ENCODE results near the gene MTHFD1L. TPM values are rescaled to one million over a fixed set of nuclear protein-coding genes. Genes with fewer than 3 reads are reported as not detected.

MTHFD1L gene
- total RNA-seq, 2 donors from 2014 or later: 3.1 to 18.7 TPM

GRCh38 chr6:151101816-151102694 lies 236.6 kb downstream of the MTHFD1L start:
- intact Hi-C loops (cut with DNase I): no loop called here
- WGBS: 64% methylated on average over 10 of the region's 10 CpGs
- Histone ChIP-seq H3K27ac (no peak overlapping the region), H3K4me1 (replicated peaks) (no peaks in the 10 kb centered on the region), H3K36me3 (no peaks in the 10 kb centered on the region), H3K27me3 (replicated peaks; ENCODE audit: insufficient read depth) (no peaks in the 10 kb centered on the region), H3K9me3 (no peaks in the 10 kb centered on the region), H3K4me3 (no peak overlapping the region)
- TF ChIP-seq POLR2A (IDR thresholded peaks at IDR 0.05) (no peak), POLR2AphosphoS5 (IDR thresholded peaks at IDR 0.05) (no peak), CTCF (IDR thresholded peaks at IDR 0.05) (no peak)
- no peak for DNase-seq (ENCODE audit: low spot score)

GRCh38 chr6:151103266-151103665 lies 237.8 kb downstream of the MTHFD1L start:
- Histone ChIP-seq H3K4me1 (replicated peaks) (no peaks in the 10 kb centered on the region), H3K4me3 (no peak overlapping the region), H3K27ac (no peak overlapping the region), H3K9me3 (no peaks in the 10 kb centered on the region), H3K36me3 (no peaks in the 10 kb centered on the region), H3K27me3 (replicated peaks; ENCODE audit: insufficient read depth) (no peaks in the 10 kb centered on the region)
- TF ChIP-seq POLR2AphosphoS5 (IDR thresholded peaks at IDR 0.05): no peak
- TF ChIP-seq POLR2A (IDR thresholded peaks at IDR 0.05): no peak
- TF ChIP-seq CTCF (IDR thresholded peaks at IDR 0.05): no peak
- DNase-seq (ENCODE audit: low spot score): no peak
- intact Hi-C loops (cut with DNase I): no loop called here
- WGBS: 92% methylated on average over 4 of the region's 4 CpGs

GRCh38 chr6:151107897-151108427 lies 242.5 kb downstream of the MTHFD1L start:
- no peaks in the 10 kb centered on the region for H3K4me1 ChIP-seq (replicated peaks)
- H3K27ac ChIP-seq: no peak overlapping the region
- no peak overlapping the region for H3K4me3 ChIP-seq
- 55% methylated on average over 4 of the region's 4 CpGs for WGBS
- DNase-seq (ENCODE audit: low spot score): no peak
- no peaks in the 10 kb centered on the region for H3K36me3 ChIP-seq
- intact Hi-C loops (cut with DNase I): no loop called here
- no peaks in the 10 kb centered on the region for H3K9me3 ChIP-seq
- H3K27me3 ChIP-seq (replicated peaks; ENCODE audit: insufficient read depth): no peaks in the 10 kb centered on the region
- TF ChIP-seq CTCF (IDR thresholded peaks at IDR 0.05) (no peak), POLR2A (IDR thresholded peaks at IDR 0.05) (no peak), POLR2AphosphoS5 (IDR thresholded peaks at IDR 0.05) (no peak)

- no peaks in the 10 kb centered on the region for H3K36me3 ChIP-seq
- WGBS: 82% methylated on average over 6 of the region's 6 CpGs
- H3K27me3 ChIP-seq (replicated peaks; ENCODE audit: insufficient read depth): no peaks in the 10 kb centered on the region
- no peak overlapping the region for H3K4me3 ChIP-seq
- no peak for TF ChIP-seq CTCF (IDR thresholded peaks at IDR 0.05)
- no peak for TF ChIP-seq POLR2AphosphoS5 (IDR thresholded peaks at IDR 0.05)
- TF ChIP-seq POLR2A (IDR thresholded peaks at IDR 0.05): no peak
- no peaks in the 10 kb centered on the region for H3K9me3 ChIP-seq
- intact Hi-C loops (cut with DNase I): no loop called here
- no peak for DNase-seq (ENCODE audit: low spot score)
- no peak overlapping the region for H3K27ac ChIP-seq
- no peaks in the 10 kb centered on the region for H3K4me1 ChIP-seq (replicated peaks)
These were observed 243.0 kb downstream of the MTHFD1L start for GRCh38 chr6:151108548-151108947.

- H3K9me3 ChIP-seq: no peaks in the 10 kb centered on the region
- no peaks in the 10 kb centered on the region for H3K36me3 ChIP-seq
- TF ChIP-seq POLR2AphosphoS5 (IDR thresholded peaks at IDR 0.05) (no peak), CTCF (IDR thresholded peaks at IDR 0.05) (no peak), POLR2A (IDR thresholded peaks at IDR 0.05) (no peak)
- H3K4me3 ChIP-seq: no peak overlapping the region
- DNase-seq (ENCODE audit: low spot score): no peak
- intact Hi-C loops (cut with DNase I): no loop called here
- H3K27ac ChIP-seq: no peak overlapping the region
- H3K4me1 ChIP-seq (replicated peaks): no peaks in the 10 kb centered on the region
- 68% methylated on average over 8 of the region's 8 CpGs for WGBS
- no peaks in the 10 kb centered on the region for H3K27me3 ChIP-seq (replicated peaks; ENCODE audit: insufficient read depth)
These were observed 243.9 kb downstream of the MTHFD1L start for GRCh38 chr6:151109361-151109760.
